Activated CD4-positive, CD25-positive, alpha-beta regulatory T cell treated with anti-CD3 and anti-CD28 coated beads, Interleukin-2, amount 50 U/mL, for 72 hours (primary cell): ENCODE data around the gene SRSF11.

Experiments
- DNase-seq: peaks from one replicate; pipeline ENCODE4 v3.0.0; 2021

Gene SRSF11

GRCh38 chr1:70222716-70223235 lies 1.6 kb downstream of the SRSF11 start:
- DNase-seq, result no peak

- DNase-seq, result no peak
Measured at GRCh38 chr1:70224954-70225353, 3.8 kb downstream of the SRSF11 start.

- DNase-seq, result no peak
Measured at GRCh38 chr1:70227439-70227838, 6.3 kb downstream of the SRSF11 start.

- DNase-seq, result no peak
Measured at GRCh38 chr1:70228670-70229069, 7.5 kb downstream of the SRSF11 start.

- DNase-seq, result no peak
Measured at GRCh38 chr1:70231475-70231874, 10.3 kb downstream of the SRSF11 start.

- no peak for DNase-seq
Measured at GRCh38 chr1:70234733-70235132, 13.6 kb downstream of the SRSF11 start.

- DNase-seq, result no peak
Measured at GRCh38 chr1:70239940-70240339, 18.8 kb downstream of the SRSF11 start.

- no peak for DNase-seq
Measured at GRCh38 chr1:70247122-70247521, 25.9 kb downstream of the SRSF11 start.

- DNase-seq, result no peak
Measured at GRCh38 chr1:70247768-70248167, 26.6 kb downstream of the SRSF11 start.

GRCh38 chr1:70248729-70249128 lies 27.5 kb downstream of the SRSF11 start:
- DNase-seq, result no peak

GRCh38 chr1:70256664-70257063 lies 35.5 kb downstream of the SRSF11 start:
- DNase-seq, result no peak

GRCh38 chr1:70264839-70265238 lies 43.7 kb downstream of the SRSF11 start:
- DNase-seq, result no peak

- DNase-seq, result no peak
Measured at GRCh38 chr1:70265946-70266345, 44.8 kb downstream of the SRSF11 start.

GRCh38 chr1:70277875-70278274 lies 56.7 kb downstream of the SRSF11 start:
- no peak for DNase-seq

GRCh38 chr1:70278710-70279109 lies 57.5 kb downstream of the SRSF11 start:
- no peak for DNase-seq

GRCh38 chr1:70284366-70284765 lies 63.2 kb downstream of the SRSF11 start:
- no peak for DNase-seq

- DNase-seq, result no peak
Measured at GRCh38 chr1:70286453-70286852, 65.3 kb downstream of the SRSF11 start.

- no peak for DNase-seq
Measured at GRCh38 chr1:70288166-70288565, 67.0 kb downstream of the SRSF11 start.

- no peak for DNase-seq
Measured at GRCh38 chr1:70290218-70290617, 69.0 kb downstream of the SRSF11 start.

GRCh38 chr1:70293186-70293843 lies 72.1 kb downstream of the SRSF11 start:
- no peak for DNase-seq

GRCh38 chr1:70295749-70296148 lies 74.6 kb downstream of the SRSF11 start:
- no peak for DNase-seq

GRCh38 chr1:70299472-70299871 lies 78.3 kb downstream of the SRSF11 start:
- no peak for DNase-seq
